Gastroesophageal sphincter (tissue), 4 donors: Measurements from ENCODE around the gene NPSR1. TPM values are rescaled to one million over a fixed set of nuclear protein-coding genes. Genes with fewer than 3 reads are reported as not detected.
"Not testable (repeated sequence)": the region's sequence is repeated elsewhere in the genome, so short reads cannot be mapped to it uniquely, and the experiment has no call there.

Experiments
- ATAC-seq: fragments of 150-250 bp; one replicate; pipeline ENCODE4 v1.9.1; 2016; ENCODE audit warnings: mild to moderate bottlenecking, moderate library complexity
- H3K27ac ChIP-seq, 4 donors: fragments of 200-600 bp; sonication (generic) in 3 of 4; 1 replicate in 3 of 4; 2 replicates in 1 of 4; pipeline ENCODE4 v1.5.1; 2016 to 2019
- H3K27me3 ChIP-seq: fragments of 200-600 bp; sonication (generic); one replicate; pipeline ENCODE4 v1.5.1; 2019
- H3K36me3 ChIP-seq, 2 donors: fragments of 200-600 bp; sonication (generic); one replicate each; pipeline ENCODE4 v1.5.1; 2019; ENCODE audit warnings: control low read depth in 1 of 2
- H3K4me1 ChIP-seq, 3 donors: fragments of 200-600 bp; sonication (generic); 1 replicate in 2 of 3; 2 replicates in 1 of 3; pipeline ENCODE4 v1.5.1; 2016 to 2019; ENCODE audit warnings: control low read depth in 2 of 3
- H3K4me3 ChIP-seq, 2 donors: fragments of 200-600 bp; sonication (generic); one replicate each; pipeline ENCODE4 v1.5.1; 2019; ENCODE audit warnings: mild to moderate bottlenecking in 1 of 2, moderate library complexity in 1 of 2
- H3K9me3 ChIP-seq, 3 donors: fragments of 200-600 bp; sonication (generic); one replicate each; pipeline ENCODE4 v1.5.1; 2017 to 2019; ENCODE audit warnings: control low read depth in 2 of 3
- EP300 ChIP-seq: sonication (generic); formaldehyde crosslinking; IDR thresholded peaks from one replicate; pipeline ENCODE4 v1.6.1; 2017; ENCODE audit warnings: antibody characterized with exemption, mild to moderate bottlenecking
- POLR2A ChIP-seq, 2 donors: fragments of 450-650 bp; IDR thresholded peaks; one replicate each; pipeline ENCODE4 v1.6.1; 2017; ENCODE audit warnings: antibody characterized with exemption in 2 of 2, mild to moderate bottlenecking in 2 of 2, moderate library complexity in 1 of 2
- POLR2AphosphoS5 ChIP-seq: sonication (generic); formaldehyde crosslinking; IDR thresholded peaks from one replicate; pipeline ENCODE4 v1.6.1; 2017; ENCODE audit warnings: antibody characterized with exemption
- WGBS, 2 donors: methylation state at CpG; one replicate each; pipeline ENCODE4 v1.1.5; 2018; ENCODE audit warnings: low coverage in 1 of 2; 5-methylcytosine and 5-hydroxymethylcytosine counted together
- total RNA-seq, 4 donors: library from RNA; depleted of rRNA; stranded (reverse); fragments of >200 nt; gene quantifications; one replicate each; pipeline ENCODE4 v1.1.0, GENCODE V29; 2016
- TF ChIP-seq, protein P1 (sequence below), 4 experiments: fragments of 200-600 bp in 2 of 4; fragments of 450-650 bp in 2 of 4; sonication (generic) in 1 of 4; IDR thresholded peaks; one replicate each; pipeline ENCODE4 v1.5.1; 2017 to 2019; ENCODE audit warnings: antibody characterized with exemption in 4 of 4, mild to moderate bottlenecking in 2 of 4, moderate library complexity in 2 of 4

The NPSR1 gene
- total RNA-seq, 4 donors from 2014 or later = not detected

DNA sequence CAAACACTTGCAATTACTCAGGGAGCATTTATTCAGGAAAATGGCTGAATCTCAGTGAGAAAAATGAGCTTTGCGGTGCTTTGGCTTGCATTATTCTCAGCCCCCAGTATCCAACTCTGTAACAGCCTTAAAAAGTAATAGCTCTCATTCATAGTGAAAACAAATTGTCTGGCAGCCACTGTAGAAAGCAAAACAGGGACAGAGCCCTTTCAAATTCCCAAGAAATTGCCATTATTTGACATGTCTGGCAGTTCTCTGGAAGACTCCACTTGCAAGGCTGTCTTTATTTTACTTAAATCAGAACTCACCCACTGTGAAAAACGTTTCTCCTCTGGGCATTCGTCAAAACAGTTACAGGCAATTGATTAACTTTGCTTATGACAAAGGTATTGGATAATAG, 122.5 kb downstream of the NPSR1 start:
- Histone ChIP-seq H3K36me3 (no peaks in the 10 kb centered on the region), H3K27ac (no peak overlapping the region), H3K27me3 (no peaks in the 10 kb centered on the region), H3K9me3 (peaks cover 0 to 33% (median 0%) of the 10 kb centered on the region in 3 donors), H3K4me3 (no peak overlapping the region), H3K4me1 (no peaks in the 10 kb centered on the region)
- WGBS, 2 donors = 42 to 46% methylated on average over 3 of the region's 3 CpGs
- TF ChIP-seq POLR2AphosphoS5 (no peak), POLR2A (IDR thresholded peaks at IDR 0.05) (no peak), EP300 (no peak)
- TF ChIP-seq, protein P1, sequence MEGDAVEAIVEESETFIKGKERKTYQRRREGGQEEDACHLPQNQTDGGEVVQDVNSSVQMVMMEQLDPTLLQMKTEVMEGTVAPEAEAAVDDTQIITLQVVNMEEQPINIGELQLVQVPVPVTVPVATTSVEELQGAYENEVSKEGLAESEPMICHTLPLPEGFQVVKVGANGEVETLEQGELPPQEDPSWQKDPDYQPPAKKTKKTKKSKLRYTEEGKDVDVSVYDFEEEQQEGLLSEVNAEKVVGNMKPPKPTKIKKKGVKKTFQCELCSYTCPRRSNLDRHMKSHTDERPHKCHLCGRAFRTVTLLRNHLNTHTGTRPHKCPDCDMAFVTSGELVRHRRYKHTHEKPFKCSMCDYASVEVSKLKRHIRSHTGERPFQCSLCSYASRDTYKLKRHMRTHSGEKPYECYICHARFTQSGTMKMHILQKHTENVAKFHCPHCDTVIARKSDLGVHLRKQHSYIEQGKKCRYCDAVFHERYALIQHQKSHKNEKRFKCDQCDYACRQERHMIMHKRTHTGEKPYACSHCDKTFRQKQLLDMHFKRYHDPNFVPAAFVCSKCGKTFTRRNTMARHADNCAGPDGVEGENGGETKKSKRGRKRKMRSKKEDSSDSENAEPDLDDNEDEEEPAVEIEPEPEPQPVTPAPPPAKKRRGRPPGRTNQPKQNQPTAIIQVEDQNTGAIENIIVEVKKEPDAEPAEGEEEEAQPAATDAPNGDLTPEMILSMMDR (IDR thresholded peaks at IDR 0.05) = no peak
- ATAC-seq = no peak

DNA sequence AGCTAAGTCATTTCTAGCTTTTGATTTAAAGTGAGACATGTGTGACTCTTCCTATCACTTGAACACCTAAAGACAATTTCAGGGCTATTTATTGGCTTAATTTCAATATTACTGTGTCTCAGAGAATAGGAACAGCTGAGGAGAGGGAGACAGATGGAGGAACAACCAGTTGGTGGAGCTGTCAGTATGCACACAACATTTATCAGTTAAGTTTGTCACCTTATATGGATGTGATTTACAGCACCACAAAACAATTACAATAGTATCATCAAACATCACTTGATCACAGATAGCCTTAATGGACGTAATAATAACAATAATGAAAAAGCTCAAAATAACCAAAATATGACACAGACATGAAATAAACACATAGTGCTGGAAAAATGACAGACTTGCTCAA, 129.6 kb downstream of the NPSR1 start:
- Histone ChIP-seq H3K27me3 (no peaks in the 10 kb centered on the region), H3K27ac (no peak overlapping the region), H3K4me1 (no peaks in the 10 kb centered on the region), H3K36me3 (no peaks in the 10 kb centered on the region), H3K4me3 (no peak overlapping the region), H3K9me3 (peaks cover 0 to 18% (median 0%) of the 10 kb centered on the region in 3 donors)
- 36 to 53% methylated on average over 1 of the region's 1 CpG for WGBS, 2 donors
- ATAC-seq = no peak
- TF ChIP-seq, protein P1 (IDR thresholded peaks at IDR 0.05) = no peak
- no peak for TF ChIP-seq POLR2A (IDR thresholded peaks at IDR 0.05)
- TF ChIP-seq EP300 = no peak
- TF ChIP-seq POLR2AphosphoS5 = no peak

DNA sequence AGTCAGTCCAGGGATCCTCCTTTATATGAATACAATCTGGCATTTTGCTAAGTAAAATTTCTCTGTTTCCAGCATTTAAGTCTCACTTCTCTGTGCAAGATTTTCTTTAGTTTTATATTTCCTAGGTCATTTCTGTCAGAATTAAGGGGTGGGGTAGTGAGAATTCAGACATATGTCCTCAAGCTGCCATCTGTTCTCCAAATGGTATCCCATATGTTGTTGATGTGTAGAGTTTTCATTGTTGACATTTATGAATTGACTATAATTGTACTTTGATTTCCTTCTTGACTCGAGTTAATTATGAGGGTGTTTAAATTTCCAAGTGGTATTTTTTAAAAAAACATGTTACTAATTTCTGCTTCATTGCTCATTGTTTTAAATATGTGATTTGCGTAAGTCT, 148.8 kb downstream of the NPSR1 start:
- Histone ChIP-seq H3K4me3 (no peak overlapping the region), H3K36me3 (no peaks in the 10 kb centered on the region), H3K27ac (no peak overlapping the region), H3K27me3 (peaks cover 3% of the 10 kb centered on the region), H3K4me1 (no peaks in the 10 kb centered on the region), H3K9me3 (no peaks in the 10 kb centered on the region)
- TF ChIP-seq EP300 (no peak), POLR2AphosphoS5 (no peak), POLR2A (IDR thresholded peaks at IDR 0.05) (no peak)
- TF ChIP-seq, protein P1 (IDR thresholded peaks at IDR 0.05) = no peak
- 61 to 64% methylated on average over 2 of the region's 2 CpGs for WGBS, 2 donors
- ATAC-seq = no peak

DNA sequence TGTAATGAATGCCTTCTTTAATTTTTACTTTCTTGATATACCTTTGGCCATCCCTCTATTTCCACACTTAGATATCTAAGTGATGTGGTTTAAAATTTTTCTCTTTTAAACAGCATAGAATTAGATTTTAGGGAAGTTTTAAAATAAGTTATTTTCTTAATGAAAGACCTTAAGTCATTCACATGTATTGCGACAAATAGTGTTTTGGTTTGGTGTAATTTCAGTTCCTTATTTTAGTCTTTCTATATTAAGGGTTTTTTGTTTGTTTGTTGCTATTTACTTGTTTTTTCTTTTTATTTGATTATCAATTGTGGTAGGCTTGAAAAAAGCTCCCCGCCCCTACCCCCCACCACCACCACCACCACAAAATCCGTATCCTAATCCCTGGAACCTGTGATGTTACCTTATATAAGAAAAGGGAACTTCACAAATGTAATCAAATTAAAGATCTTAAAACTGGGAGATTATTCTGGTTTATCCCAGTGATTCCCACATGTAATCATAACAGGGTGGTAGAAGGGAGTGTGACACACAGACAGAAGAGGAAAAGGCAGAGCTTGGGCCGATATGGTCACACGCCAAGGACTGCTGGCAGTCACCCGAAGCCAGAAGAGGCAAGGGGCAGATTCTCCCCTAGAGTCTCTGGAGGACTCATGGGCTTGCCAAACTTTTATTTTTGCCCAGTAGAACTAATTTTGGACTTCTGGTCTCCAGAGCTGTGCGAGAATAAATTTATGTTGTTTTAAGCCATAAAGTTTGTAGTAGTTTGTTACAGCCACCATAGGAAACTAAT, 149.7 kb downstream of the NPSR1 start:
- no peak for ATAC-seq
- H3K27ac ChIP-seq = no peak overlapping the region
- H3K9me3 ChIP-seq = no peaks in the 10 kb centered on the region
- TF ChIP-seq EP300 (no peak), POLR2A (IDR thresholded peaks at IDR 0.05) (no peak), POLR2AphosphoS5 (no peak)
- TF ChIP-seq, protein P1 (IDR thresholded peaks at IDR 0.05) = no peak
- WGBS, 2 donors = 60 to 73% methylated on average over 1 to 7 of the region's 7 CpGs
- H3K36me3 ChIP-seq = no peaks in the 10 kb centered on the region
- H3K4me3 ChIP-seq = no peak overlapping the region
- no peaks in the 10 kb centered on the region for H3K4me1 ChIP-seq
- H3K27me3 ChIP-seq = peaks cover 3% of the 10 kb centered on the region

DNA sequence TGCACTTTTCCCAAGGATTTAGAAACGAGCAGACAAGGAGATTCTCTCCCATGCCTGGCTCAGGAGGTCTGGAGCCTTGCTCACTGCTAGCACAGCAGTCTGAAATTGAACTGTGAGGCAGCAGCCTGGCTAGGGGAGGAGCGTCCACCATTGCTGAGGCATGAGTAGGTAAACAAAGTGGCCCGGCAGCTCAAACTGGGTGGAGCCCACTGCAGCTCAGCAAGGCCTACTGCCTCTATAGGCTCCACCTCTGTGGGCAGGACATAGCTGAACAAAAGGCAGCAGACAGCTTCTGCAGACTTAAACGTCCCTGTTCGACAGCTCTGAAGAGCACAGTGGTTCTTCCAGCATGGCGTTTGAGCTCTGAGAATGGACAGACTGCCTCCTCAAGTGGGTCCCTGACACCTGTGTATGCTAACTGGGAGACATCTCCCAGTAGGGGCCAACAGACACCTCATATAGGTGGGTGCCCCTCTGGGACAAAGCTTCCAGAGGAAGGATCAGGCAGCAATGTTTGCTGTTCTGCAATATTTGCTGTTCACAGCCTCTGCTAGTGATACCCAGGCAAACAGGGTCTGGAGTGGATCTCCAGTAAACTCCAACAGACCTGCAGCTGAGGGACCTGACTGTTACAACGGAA, 156.3 kb downstream of the NPSR1 start:
- WGBS, 2 donors = 80 to 100% methylated on average over 1 to 4 of the region's 7 CpGs
- not testable (repeated sequence) for ATAC-seq

More for the DNA sequence above, 156.3 kb downstream of the NPSR1 start:
- H3K27ac ChIP-seq, H3K4me1 ChIP-seq, H3K9me3 ChIP-seq, H3K4me3 ChIP-seq, H3K27me3 ChIP-seq, H3K36me3 ChIP-seq: not testable (repeated sequence)
